GM12878 (cell line): ENCODE results near the gene GREB1.

ENCODE experiments used
- HCFC1 ChIP-seq: fragments of 150-350 bp; IDR thresholded peaks from 2 replicates; pipeline ENCODE4 v1.6.1; 2014; ENCODE audit warnings: low read length
- IKZF1 ChIP-seq: fragments of 450-650 bp; conservative IDR thresholded peaks from 2 replicates; pipeline ENCODE4 v1.6.1; 2017; ENCODE audit warnings: antibody characterized with exemption, mild to moderate bottlenecking
- NFYA ChIP-seq: IDR thresholded peaks from 2 replicates; pipeline ENCODE4 v1.6.1; 2011; ENCODE audit warnings: low read depth, mild to moderate bottlenecking, low read length, improper control_type of control experiment, borderline replicate concordance
- SIN3A ChIP-seq: IDR thresholded peaks from 2 replicates; pipeline ENCODE4 v1.6.1; 2012; ENCODE audit warnings: low read depth, low read length, improper control_type of control experiment
- STAT3 ChIP-seq: IDR thresholded peaks from 2 replicates; pipeline ENCODE4 v1.6.1; 2011; ENCODE audit warnings: low read depth, low read length, improper control_type of control experiment
- TF ChIP-seq, protein P1 (sequence below), 3 experiments: IDR thresholded peaks in 2 of 3; conservative IDR thresholded peaks in 1 of 3; 2 replicates each; pipeline ENCODE4 v1.5.1; 2011; ENCODE audit warnings: low read depth in 3 of 3, low read length in 3 of 3, mild to moderate bottlenecking in 3 of 3, control low read depth in 2 of 3, moderate library complexity in 2 of 3, inconsistent platforms in 1 of 3, mixed read lengths in 1 of 3; ENCODE audit not compliant: control insufficient read depth in 2 of 3, insufficient read depth in 1 of 3; ENCODE audit errors: extremely low read depth in 1 of 3

- no peak for TF ChIP-seq IKZF1
- TF ChIP-seq HCFC1, result no peak
- TF ChIP-seq, protein P1, sequence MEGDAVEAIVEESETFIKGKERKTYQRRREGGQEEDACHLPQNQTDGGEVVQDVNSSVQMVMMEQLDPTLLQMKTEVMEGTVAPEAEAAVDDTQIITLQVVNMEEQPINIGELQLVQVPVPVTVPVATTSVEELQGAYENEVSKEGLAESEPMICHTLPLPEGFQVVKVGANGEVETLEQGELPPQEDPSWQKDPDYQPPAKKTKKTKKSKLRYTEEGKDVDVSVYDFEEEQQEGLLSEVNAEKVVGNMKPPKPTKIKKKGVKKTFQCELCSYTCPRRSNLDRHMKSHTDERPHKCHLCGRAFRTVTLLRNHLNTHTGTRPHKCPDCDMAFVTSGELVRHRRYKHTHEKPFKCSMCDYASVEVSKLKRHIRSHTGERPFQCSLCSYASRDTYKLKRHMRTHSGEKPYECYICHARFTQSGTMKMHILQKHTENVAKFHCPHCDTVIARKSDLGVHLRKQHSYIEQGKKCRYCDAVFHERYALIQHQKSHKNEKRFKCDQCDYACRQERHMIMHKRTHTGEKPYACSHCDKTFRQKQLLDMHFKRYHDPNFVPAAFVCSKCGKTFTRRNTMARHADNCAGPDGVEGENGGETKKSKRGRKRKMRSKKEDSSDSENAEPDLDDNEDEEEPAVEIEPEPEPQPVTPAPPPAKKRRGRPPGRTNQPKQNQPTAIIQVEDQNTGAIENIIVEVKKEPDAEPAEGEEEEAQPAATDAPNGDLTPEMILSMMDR (IDR thresholded peaks at IDR 0.05 in 2 of 3, conservative IDR thresholded peaks at IDR 0.05 in 1 of 3; ENCODE audit: control insufficient read depth in 2 of 3, extremely low read depth in 1 of 3, insufficient read depth in 1 of 3, low read depth in 3 of 3, low read length in 3 of 3), result no peak
- no peak for TF ChIP-seq STAT3
- TF ChIP-seq SIN3A, result no peak
- TF ChIP-seq NFYA, result no peak
These were observed 28.6 kb downstream of the GREB1 start for GRCh38 chr2:11562476-11562875.
